Measurements from ENCODE around the gene MOGAT2. TPM values are rescaled to one million over a fixed set of nuclear protein-coding genes. Genes with fewer than 3 reads are reported as not detected.

The MOGAT2 gene
- total and polyA plus RNA-seq, 7 experiments from 2014 or later: not detected

GRCh38 chr11:75780888-75781287 lies 63.2 kb downstream of the MOGAT2 start:
- Histone ChIP-seq H3K4me1 (ENCODE audit: control insufficient read depth in 2 of 2, insufficient read depth in 2 of 2, low read length in 2 of 2) (no peaks in the 10 kb centered on the region), H3K27ac (ENCODE audit: low read depth, low read length) (no peak overlapping the region), H3K9me3 (ENCODE audit: control insufficient read depth in 2 of 3, low read length in 3 of 3) (no peaks in the 10 kb centered on the region), H3K27me3 (ENCODE audit: control insufficient read depth in 2 of 2, insufficient read depth in 2 of 2, low read length in 2 of 2) (no peaks in the 10 kb centered on the region), H3K36me3 (ENCODE audit: control insufficient read depth in 2 of 3, insufficient read depth in 3 of 3, low read length in 3 of 3) (no peaks in the 10 kb centered on the region), H3K4me3 (ENCODE audit: low read length) (no peak overlapping the region)
- Mint-ChIP-seq H3K27ac (no peak overlapping the region), H3K4me3 (no peak overlapping the region), H3K36me3 (no peaks in the 10 kb centered on the region), H3K27me3 (no peaks in the 10 kb centered on the region), H3K9me3 (no peaks in the 10 kb centered on the region), H3K4me1 (peaks cover 0 to 31% (median 0%) of the 10 kb centered on the region in 7 donors)
- ATAC-seq: no peak
- DNase-seq: no peak
- CTCF ChIA-PET: no interaction called here
- intact Hi-C loops (cut with micrococcal nuclease): no loop called here
- POLR2A ChIA-PET: no interaction called here

DNA sequence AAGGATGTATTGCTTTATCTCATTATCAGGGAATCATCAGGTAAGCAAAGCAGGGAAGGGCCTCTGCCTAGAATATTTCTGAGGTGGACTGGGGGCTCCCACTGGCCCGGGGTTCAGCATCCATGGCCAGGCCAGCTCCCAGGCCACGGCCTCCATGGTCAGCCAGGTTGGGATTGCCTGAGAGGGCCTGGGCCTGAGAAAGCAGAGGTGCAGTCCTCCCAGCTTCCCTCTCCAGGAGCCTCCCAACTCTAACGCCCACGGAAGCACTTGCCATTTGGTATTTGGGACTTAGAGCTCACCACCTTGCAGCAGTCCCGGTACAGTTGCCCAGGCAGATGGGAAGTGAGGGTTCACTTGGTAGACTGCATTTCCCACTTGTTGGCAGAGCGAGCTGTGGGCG lies 63.7 kb downstream of the MOGAT2 start:
- Histone ChIP-seq H3K27me3 (ENCODE audit: control insufficient read depth in 2 of 2, insufficient read depth in 2 of 2, low read length in 2 of 2) (no peaks in the 10 kb centered on the region), H3K4me3 (ENCODE audit: low read length) (no peak overlapping the region), H3K9me3 (ENCODE audit: control insufficient read depth in 2 of 3, low read length in 3 of 3) (no peaks in the 10 kb centered on the region), H3K4me1 (ENCODE audit: control insufficient read depth in 2 of 2, insufficient read depth in 2 of 2, low read length in 2 of 2) (no peaks in the 10 kb centered on the region), H3K36me3 (ENCODE audit: control insufficient read depth in 2 of 3, insufficient read depth in 3 of 3, low read length in 3 of 3) (no peaks in the 10 kb centered on the region), H3K27ac (ENCODE audit: low read depth, low read length) (no peak overlapping the region)
- DNase-seq: no peak
- H3K4me3 Mint-ChIP-seq: no peak overlapping the region
- ATAC-seq: no peak
- H3K4me1 Mint-ChIP-seq: peaks cover 0 to 31% (median 0%) of the 10 kb centered on the region in 7 donors
- no peak overlapping the region for H3K27ac Mint-ChIP-seq
- ChIA-PET POLR2A (no interaction called here), CTCF (no interaction called here)
- intact Hi-C loops (cut with micrococcal nuclease): no loop called here
- no peaks in the 10 kb centered on the region for H3K27me3 Mint-ChIP-seq
- no peaks in the 10 kb centered on the region for H3K9me3 Mint-ChIP-seq
- no peaks in the 10 kb centered on the region for H3K36me3 Mint-ChIP-seq

- H3K4me3 Mint-ChIP-seq: no peak overlapping the region
- peaks cover 0 to 29% (median 0%) of the 10 kb centered on the region in 7 donors for H3K4me1 Mint-ChIP-seq
- Histone ChIP-seq H3K36me3 (ENCODE audit: control insufficient read depth in 2 of 3, insufficient read depth in 3 of 3, low read length in 3 of 3) (no peaks in the 10 kb centered on the region), H3K9me3 (ENCODE audit: control insufficient read depth in 2 of 3, low read length in 3 of 3) (no peaks in the 10 kb centered on the region), H3K4me3 (ENCODE audit: low read length) (no peak overlapping the region), H3K27ac (ENCODE audit: low read depth, low read length) (no peak overlapping the region), H3K27me3 (ENCODE audit: control insufficient read depth in 2 of 2, insufficient read depth in 2 of 2, low read length in 2 of 2) (no peaks in the 10 kb centered on the region), H3K4me1 (ENCODE audit: control insufficient read depth in 2 of 2, insufficient read depth in 2 of 2, low read length in 2 of 2) (no peaks in the 10 kb centered on the region)
- CTCF ChIA-PET: interaction anchor here (0.6 kb wide), 1 partner anchor 23 kb away, joined by 4 read pairs; no protein-coding TSS in a partner anchor
- H3K27me3 Mint-ChIP-seq: no peaks in the 10 kb centered on the region
- ATAC-seq (no peak), DNase-seq (no peak)
- no peaks in the 10 kb centered on the region for H3K9me3 Mint-ChIP-seq
- H3K36me3 Mint-ChIP-seq: no peaks in the 10 kb centered on the region
- intact Hi-C loops (cut with micrococcal nuclease): no loop called here
- POLR2A ChIA-PET: no interaction called here
- H3K27ac Mint-ChIP-seq: no peak overlapping the region
These were observed 64.2 kb downstream of the MOGAT2 start for GRCh38 chr11:75781831-75782230.

Other genes starting within 250 kb of the MOGAT2 start
- 10 to 100 TPM; 18.0 to 50.3 (median 24.7) TPM for gene GDPD5, start 191.9 kb upstream of the MOGAT2 start, total RNA-seq
- 1 to 10 TPM; 3.9 to 7.1 TPM for gene GDPD5, start 191.9 kb upstream of the MOGAT2 start, polyA plus RNA-seq
- gene SERPINH1, start 155.6 kb upstream of the MOGAT2 start, total RNA-seq: 10 to 100 TPM in 3 of 5 experiments, 1 to 10 TPM in 2; 5.1 to 19.9 (median 13.2) TPM
- 1 to 10 TPM; 2.9 to 7.8 TPM for gene SERPINH1, start 155.6 kb upstream of the MOGAT2 start, polyA plus RNA-seq
- 1 to 10 TPM in 1 of 5 experiments, not detected in 4; 2.7 TPM for gene MAP6, start 48.8 kb upstream of the MOGAT2 start, total RNA-seq
- not detected for gene MAP6, start 48.8 kb upstream of the MOGAT2 start, polyA plus RNA-seq
- gene DGAT2, start 50.9 kb downstream of the MOGAT2 start, total RNA-seq: 1 to 10 TPM in 3 of 5 experiments, under 1 TPM in 2; 0.32 to 8.5 (median 1.4) TPM
- under 1 TPM; 0.30 to 0.58 TPM for gene DGAT2, start 50.9 kb downstream of the MOGAT2 start, polyA plus RNA-seq
- gene UVRAG, start 97.4 kb downstream of the MOGAT2 start, total RNA-seq: 10 to 100 TPM; 24.0 to 46.1 (median 25.4) TPM
- 10 to 100 TPM; 12.3 to 14.7 TPM for gene UVRAG, start 97.4 kb downstream of the MOGAT2 start, polyA plus RNA-seq